Measurements from ENCODE around the gene CHRDL1.

DNA sequence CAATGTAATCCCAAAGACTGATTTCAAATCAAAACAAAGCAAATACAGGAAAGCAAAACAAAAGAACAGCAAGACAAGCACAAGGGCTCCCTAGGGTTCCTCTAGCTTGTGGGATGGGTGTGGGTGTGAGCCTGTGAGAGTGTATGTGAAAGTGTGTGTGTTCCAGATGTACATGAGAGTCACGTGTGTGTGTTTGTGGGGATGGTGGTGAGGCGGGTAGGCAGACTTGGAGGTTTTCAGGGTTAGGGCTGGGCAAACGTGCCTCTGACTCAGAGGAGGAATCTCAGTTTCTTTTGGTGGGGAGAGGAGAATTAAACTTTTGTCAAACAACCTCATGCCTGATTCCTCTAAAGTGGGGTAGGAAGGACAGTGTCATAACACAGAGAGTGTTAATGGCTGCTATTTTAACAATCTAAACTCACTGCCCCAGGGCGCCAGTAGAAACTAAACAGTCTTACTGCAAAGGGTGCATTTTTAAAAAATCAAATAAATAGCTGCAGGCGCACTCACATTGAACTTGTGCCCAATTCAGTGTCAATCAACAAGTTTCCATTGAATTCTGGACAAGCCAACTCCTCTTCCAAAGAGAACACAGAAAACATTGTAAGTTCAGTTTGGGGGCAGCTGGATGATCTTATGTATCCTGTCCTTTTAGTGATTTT is 51.8 kb downstream of the CHRDL1 start:
- TF ChIP-seq, protein P1, sequence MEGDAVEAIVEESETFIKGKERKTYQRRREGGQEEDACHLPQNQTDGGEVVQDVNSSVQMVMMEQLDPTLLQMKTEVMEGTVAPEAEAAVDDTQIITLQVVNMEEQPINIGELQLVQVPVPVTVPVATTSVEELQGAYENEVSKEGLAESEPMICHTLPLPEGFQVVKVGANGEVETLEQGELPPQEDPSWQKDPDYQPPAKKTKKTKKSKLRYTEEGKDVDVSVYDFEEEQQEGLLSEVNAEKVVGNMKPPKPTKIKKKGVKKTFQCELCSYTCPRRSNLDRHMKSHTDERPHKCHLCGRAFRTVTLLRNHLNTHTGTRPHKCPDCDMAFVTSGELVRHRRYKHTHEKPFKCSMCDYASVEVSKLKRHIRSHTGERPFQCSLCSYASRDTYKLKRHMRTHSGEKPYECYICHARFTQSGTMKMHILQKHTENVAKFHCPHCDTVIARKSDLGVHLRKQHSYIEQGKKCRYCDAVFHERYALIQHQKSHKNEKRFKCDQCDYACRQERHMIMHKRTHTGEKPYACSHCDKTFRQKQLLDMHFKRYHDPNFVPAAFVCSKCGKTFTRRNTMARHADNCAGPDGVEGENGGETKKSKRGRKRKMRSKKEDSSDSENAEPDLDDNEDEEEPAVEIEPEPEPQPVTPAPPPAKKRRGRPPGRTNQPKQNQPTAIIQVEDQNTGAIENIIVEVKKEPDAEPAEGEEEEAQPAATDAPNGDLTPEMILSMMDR (IDR thresholded peaks at IDR 0.05) = no peak
- no peak for TF ChIP-seq EZH2 (IDR thresholded peaks at IDR 0.05; ENCODE audit: borderline replicate concordance, insufficient read depth, low read depth, low read length, poor library complexity, severe bottlenecking)
